Keratinocyte (primary cell): Measurements from ENCODE around the gene SLC45A2.

Experiments
- CTCF ChIP-seq, 3 experiments: IDR thresholded peaks in 1 of 3; conservative IDR thresholded peaks in 1 of 3; optimal IDR thresholded peaks in 1 of 3; 2 replicates in 2 of 3; 3 replicates in 1 of 3; pipeline versions ENCODE3 to v1.5.1; 2011; ENCODE audit warnings: low read length in 3 of 3, mild to moderate bottlenecking in 3 of 3, moderate library complexity in 2 of 3, control low read depth in 1 of 3, inconsistent platforms in 1 of 3; ENCODE audit not compliant: insufficient read depth in 2 of 3; ENCODE audit errors: extremely low read depth in 1 of 3
- EZH2 ChIP-seq: IDR thresholded peaks from one replicate; pipeline ENCODE4 v1.6.1; 2012; ENCODE audit warnings: inconsistent platforms, mild to moderate bottlenecking, low read length, moderate library complexity

DNA sequence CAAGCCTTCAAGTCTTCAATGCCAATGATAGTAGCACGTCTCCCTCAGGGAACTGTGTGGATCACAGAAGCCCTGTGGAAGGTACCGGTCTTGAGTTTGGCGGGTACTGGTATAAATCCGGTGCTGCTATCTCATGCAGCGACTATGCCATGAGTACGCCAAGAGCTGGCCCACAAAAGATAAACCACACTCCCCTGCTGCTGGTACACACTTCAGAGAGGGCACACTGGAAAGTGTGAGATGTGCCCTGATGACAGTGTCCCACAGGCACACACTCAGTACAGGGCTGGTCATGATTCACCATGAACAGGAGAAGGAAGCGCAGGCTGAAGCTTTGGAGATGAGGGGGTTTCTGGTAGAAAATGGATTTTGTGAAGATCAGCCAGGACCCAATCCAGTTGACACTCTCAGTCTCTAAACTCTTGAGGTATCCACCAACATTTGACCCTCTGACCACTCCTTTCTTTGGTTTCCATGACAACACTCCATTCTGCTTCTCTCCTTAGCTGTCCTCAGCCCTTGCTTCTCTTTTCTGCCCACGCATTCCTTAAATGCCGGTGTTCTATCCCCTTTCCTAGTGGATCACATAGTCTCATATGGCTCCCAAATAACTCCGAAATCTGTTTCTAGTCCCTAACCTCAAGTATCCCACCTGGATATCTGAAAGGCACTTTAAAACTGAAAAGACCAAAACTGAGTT is 18.3 kb upstream of the SLC45A2 start:
- TF ChIP-seq CTCF (optimal IDR thresholded peaks at IDR 0.05 in 1 of 3, IDR thresholded peaks at IDR 0.05 in 1 of 3, conservative IDR thresholded peaks at IDR 0.05 in 1 of 3; ENCODE audit: extremely low read depth in 1 of 3, insufficient read depth in 2 of 3, low read length in 3 of 3) (no peak), EZH2 (no peak)
